GM08714 (cell line): ENCODE measurements around the gene SLC13A5.
"Not testable (repeated sequence)": the region's sequence is repeated elsewhere in the genome, so short reads cannot be mapped to it uniquely, and the experiment has no call there.

Experiments
- H3K4me3 ChIP-seq: fragments of 200-500 bp; sonication (Bioruptor generic); 2 replicates; pipeline ENCODE4 v1.5.1; 2014; ENCODE audit warnings: mild to moderate bottlenecking, low read length, inconsistent platforms
- ZNF274 ChIP-seq: IDR thresholded peaks from 2 replicates; pipeline ENCODE4 v1.6.1; 2012; ENCODE audit warnings: mild to moderate bottlenecking, low read depth, low read length

Gene SLC13A5

DNA sequence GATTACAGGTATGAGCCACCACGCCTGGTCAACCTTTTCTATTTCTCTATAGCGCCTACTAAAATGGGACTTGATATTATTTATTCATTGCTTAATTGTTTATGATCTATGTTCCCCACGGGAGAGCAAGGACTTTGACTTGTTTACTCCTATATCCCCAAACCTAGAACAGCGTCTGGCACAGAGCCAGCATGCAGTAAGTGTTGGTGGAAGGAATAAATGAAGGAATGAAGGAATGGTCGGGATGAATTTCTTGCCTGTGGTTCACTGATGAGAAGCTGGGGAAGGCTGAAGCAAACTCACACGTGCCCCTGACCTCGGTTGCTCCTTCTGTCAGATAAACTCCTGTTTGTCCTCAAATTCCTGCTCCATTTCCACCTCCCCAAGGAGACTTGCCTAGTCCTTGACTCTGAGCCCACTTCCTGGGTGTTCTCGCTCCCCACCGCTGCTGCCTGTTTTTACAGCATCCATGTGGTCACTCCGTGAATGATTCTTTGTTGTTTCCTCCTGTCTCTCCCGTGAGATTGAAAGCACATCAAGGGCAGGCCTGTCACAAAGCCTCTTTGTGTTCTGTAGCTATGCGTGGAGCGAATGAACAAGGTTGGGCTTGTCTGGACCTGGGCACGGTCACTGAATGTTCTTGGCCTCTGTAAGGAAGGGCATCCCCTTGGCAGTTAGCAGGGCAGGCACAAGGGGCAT lies 44.3 kb downstream of the SLC13A5 start:
- H3K4me3 ChIP-seq = no peak overlapping the region
- no peak for TF ChIP-seq ZNF274

DNA sequence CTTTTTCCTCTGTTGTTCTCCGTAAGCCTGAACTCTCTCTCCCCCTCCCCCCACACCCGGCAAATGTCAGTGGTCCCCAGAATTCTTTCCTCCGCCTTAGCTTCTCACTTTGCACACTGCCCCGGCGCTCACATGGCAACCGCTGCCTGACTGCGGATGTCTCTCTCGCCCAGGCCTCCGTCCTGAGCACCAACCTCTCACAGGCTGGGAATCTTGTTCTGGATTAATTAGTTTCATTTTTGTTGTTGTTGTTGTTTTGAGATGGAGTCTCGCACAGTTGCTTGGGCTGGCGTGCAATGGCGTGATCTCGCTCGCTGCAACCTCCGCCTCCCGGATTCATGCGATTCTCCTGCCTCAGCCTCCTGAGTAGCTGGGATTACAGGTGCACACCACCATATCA lies 45.0 kb downstream of the SLC13A5 start:
- no peak overlapping the region for H3K4me3 ChIP-seq
- no peak for TF ChIP-seq ZNF274

DNA sequence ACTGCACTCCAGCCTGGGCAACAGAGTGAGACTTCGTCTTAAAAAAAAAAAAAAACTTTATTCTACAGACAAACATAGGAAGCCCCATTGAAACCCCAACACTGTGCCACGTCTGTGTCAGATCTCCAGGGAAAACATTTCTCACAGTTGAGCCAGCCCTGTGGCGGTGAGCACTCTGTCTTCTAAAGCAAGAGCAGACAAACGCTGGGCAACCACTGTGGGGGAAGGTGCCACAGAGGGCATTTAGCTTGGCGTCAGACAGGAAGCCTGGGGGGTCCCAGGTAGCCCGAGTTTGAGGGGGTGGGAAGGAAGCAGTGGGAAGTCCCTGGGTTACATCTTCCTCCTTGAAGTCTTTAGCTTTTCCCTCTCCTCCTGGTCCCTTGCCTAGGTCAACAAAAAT lies 45.7 kb downstream of the SLC13A5 start:
- no peak for TF ChIP-seq ZNF274
- H3K4me3 ChIP-seq = no peak overlapping the region

DNA sequence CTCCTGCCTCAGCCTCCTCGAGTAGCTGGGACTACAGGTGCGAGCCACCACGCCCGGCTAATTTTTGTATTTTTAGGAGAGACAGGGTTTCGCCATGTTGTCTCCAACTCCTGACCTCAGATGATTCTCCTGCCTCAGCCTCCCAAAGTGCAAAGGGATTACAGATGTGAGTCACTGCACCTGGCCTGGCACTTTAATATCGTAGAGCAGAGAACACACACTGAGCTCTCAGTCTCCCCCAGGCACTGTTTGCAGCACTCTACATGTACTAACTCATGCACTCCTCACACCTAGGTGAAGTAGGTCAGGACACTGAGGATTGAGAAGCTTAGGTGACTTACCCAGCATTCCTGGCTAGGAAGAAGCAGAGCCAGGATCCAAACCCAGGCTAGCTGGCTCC lies 46.6 kb downstream of the SLC13A5 start:
- no peak overlapping the region for H3K4me3 ChIP-seq
- TF ChIP-seq ZNF274 = no peak

DNA sequence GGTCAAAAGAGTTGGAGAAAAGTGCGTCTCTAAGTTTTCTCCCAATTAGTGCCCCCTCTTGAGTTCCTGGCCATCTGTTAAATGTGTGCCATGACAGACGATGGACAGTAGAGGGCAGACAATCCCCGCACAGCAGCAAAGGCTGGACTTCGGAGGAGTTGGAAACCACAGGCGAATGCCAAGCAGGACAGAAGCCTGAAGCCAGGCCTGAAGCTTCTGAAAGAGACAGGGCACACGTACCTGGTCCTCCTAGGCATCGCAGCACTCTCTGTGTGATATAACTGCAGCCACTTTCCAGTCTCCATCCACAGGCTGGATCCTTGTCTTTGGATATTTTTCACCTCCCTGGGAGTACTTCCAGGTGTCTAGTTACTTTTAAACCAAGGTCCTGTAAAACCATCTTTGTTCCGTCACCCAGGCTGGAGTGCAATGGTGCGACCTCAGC lies 47.1 kb downstream of the SLC13A5 start:
- TF ChIP-seq ZNF274 = no peak
- H3K4me3 ChIP-seq = no peak overlapping the region

DNA sequence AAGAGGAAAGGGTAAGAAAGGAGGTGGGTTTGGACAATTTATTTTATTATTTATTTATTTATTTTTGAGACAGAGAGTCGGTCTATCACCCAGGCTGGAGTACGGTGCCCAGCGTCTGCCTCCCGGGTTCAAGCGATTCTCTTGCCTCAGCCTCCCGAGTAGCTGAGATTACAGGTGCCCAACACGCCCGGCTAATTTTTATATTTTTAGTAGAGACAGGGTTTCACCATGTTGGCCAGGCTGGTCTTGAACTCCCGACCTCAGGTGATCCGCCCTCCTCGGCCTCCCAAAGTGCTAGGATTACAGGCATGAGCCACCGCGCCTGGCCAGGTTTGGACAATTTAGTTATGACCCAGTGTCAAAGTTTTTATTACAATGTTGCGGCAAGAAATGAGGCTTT lies 50.0 kb downstream of the SLC13A5 start:
- not testable (repeated sequence) for H3K4me3 ChIP-seq

DNA sequence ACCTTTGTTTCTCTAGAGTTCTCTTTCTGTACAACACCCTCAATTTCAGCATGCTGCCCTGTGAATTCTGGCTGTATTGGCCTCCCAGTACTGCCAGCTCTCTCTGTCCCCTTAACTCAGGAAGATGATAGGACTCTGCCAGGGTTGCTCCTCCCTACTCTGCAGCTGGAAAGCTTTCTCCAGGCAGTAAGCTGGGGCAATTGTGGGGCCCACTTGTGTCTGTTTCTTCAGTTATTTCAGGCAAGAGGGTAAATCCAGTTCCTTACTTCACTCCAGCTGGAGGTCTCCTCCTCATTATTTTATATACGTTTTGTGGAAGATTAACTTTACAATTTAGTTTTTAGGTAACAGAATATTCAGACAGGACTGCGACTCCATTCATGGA lies 51.7 kb downstream of the SLC13A5 start:
- no peak overlapping the region for H3K4me3 ChIP-seq
- no peak for TF ChIP-seq ZNF274

DNA sequence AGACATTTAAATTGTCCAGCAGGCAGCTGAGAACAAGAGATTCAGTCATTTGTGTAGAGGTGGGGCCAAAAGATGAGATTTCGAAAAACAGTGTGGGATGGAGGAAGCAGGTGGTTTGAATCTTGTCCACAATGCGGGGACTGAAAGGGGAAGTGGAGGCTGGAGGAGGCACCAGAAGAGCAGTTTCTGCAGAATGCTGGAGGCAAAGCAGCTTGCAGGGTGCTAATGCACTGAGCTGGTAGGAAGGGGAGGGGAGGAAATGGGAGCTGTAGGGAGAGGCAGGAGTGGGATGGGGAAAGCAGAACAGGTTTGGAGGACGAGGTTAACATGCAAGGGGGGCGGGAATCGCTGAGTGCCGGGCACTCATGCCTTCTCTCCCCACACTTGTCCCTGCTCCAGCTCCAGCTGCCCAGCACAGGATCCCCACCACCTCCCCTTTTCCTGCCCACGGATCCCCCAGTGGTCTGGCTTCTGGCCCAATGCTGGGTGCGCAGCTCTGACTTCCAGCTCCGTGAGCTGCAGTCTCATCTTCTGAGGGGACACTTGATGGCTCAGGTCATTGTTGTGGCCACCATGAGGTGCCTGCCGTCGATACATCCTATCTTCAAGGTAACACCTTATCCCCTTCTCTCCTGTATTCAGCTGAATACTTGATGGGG lies 52.2 kb downstream of the SLC13A5 start:
- H3K4me3 ChIP-seq = peak overlapping the region; percentile 2; the same call in 1 of the 2 replicates
- no peak for TF ChIP-seq ZNF274

DNA sequence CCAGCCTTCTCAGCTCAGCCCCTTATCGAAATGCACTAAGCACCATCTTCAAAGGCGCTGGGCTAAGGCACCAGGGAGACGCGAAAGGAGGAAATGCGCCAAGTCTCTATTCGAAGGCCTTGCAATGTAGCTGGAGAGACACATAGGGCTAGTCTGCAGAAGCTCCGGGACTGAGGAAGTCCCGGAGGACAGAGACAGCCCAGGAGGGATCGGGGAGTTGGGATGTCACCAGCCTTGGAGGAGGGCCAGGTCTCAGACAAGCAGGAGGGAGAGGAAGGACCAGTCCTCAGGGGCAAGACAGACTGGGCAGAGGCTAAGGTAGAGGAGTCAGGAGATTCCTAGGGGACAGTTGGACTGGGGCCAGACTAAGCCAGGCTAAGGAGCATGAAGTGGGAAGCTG lies 53.1 kb downstream of the SLC13A5 start:
- no peak overlapping the region for H3K4me3 ChIP-seq
- TF ChIP-seq ZNF274 = no peak

DNA sequence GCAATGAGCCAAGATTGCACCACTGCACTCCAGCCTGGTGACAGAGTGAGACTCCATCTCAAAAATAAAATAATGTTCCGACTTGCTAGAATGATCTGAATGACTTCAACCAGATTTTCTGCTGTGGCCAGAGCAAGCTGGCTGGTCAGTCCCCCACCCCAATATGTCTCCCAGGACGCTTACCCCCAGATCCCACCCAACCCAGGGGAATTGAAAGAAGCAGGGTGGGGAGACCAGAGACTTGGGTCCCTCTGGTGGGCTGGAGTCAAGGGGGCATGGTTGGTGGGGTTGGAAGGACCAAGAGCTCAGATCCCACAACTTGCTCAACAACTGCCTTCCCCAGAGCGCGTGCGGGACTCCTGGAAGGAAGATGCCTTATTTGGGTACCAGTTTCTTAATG lies 54.8 kb downstream of the SLC13A5 start:
- H3K4me3 ChIP-seq = not testable (repeated sequence)

DNA sequence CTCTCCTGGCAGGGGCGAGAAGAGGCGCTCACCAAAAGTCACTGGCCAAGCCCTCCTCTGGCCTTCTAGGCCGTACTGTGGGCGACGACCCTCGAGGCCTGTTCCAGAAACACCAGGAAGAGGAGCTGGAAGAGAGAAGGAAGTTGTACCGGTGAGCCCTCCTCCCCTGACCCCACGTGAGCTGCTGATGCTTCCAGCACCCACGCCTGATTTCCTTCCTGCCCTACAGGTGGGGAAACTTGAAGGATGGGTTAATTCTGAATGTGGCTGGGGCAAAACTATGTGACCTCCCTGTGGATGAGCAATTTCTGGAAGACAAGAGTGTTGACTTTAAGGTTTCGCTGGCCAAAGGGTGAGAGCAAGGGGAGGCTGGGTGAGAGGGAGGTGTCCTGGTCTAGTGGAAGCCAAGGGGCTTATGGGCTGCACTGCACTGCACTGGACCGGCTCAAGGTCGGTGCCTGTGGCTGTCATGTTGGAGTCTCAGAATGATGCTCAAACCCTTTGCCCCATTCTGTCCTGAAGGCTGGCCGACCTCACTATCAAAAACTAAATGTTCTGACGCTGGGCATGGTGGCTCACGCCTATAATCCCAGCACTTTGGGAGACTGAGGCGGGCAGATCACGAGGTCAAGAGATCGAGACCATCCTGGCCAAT lies 55.4 kb downstream of the SLC13A5 start:
- H3K4me3 ChIP-seq = peak overlapping the region; percentile 55; the same call in 1 of the 2 replicates
- no peak for TF ChIP-seq ZNF274

DNA sequence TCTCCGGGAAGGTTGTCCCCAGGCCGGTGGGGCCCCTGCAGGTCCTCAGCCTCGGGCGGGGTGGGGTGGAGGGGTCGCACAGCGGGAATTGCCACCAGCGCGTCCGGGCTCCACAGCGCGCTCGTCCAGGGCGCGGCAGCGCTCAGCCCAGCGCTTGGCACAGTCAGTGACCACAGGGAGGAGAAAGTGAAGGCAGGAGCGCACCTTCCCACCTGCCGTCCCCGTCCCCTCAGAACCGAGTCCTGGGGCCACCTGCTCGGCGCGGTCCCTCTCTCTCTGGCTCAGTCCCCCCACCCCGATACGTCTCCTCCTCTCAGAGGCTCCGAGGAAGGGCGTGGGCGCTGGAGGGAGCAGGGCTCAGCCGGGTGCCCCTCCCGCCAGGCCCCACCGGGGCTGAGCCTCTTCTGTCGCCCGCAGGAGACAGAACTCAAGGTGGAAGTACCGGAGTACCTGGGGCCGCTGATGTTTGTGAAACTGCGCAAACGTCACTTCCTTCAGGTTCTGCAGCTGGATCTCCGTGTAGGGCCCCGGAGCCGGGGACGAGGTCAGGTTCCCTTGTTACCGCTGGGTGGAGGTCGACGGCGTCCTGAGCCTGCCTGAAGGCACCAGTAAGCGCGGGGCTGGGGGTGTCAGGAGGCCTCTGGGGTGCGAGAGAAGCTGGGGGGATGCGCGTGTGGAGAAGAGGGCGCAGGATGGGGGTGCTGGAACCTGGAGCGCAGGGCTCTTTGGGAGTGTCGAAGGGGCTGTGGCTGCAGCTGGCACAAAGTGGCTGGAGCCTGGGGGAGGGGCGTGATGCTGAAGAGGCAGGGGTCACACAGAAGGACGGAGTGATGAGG lies 56.2 kb downstream of the SLC13A5 start:
- H3K4me3 ChIP-seq = peak overlapping the region; percentile 55; the same call in 1 of the 2 replicates

DNA sequence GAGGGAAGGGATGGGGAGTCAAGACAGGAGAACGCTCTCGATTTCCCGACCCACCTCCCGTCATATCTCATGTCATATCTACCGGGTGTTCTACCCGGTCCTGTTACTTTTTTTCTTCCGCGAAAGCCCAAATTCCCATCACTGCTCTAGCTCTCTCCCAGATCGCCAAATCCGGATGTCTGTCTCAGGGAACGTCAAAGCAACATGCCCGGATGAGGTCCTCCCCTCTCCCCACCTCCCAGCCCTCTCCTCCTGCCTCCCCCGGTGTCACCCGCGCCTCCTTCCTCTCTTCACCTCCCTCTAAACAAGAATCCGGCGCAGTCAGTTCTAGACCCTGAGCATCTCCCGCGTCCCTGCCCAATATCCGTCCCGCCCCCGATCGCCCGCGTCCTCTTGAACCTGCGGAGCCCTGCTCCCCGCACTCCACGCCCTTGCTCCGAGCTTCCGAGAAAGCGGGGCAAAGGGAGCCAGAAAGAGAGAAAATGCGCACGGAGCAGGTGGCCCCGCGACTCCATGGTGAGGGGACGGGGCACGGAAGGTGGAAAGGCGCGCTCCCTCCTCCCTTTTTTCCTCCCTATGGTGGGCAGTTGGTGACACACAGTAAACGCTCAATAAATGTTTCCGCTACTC lies 57.3 kb downstream of the SLC13A5 start:
- not testable (repeated sequence) for H3K4me3 ChIP-seq

DNA sequence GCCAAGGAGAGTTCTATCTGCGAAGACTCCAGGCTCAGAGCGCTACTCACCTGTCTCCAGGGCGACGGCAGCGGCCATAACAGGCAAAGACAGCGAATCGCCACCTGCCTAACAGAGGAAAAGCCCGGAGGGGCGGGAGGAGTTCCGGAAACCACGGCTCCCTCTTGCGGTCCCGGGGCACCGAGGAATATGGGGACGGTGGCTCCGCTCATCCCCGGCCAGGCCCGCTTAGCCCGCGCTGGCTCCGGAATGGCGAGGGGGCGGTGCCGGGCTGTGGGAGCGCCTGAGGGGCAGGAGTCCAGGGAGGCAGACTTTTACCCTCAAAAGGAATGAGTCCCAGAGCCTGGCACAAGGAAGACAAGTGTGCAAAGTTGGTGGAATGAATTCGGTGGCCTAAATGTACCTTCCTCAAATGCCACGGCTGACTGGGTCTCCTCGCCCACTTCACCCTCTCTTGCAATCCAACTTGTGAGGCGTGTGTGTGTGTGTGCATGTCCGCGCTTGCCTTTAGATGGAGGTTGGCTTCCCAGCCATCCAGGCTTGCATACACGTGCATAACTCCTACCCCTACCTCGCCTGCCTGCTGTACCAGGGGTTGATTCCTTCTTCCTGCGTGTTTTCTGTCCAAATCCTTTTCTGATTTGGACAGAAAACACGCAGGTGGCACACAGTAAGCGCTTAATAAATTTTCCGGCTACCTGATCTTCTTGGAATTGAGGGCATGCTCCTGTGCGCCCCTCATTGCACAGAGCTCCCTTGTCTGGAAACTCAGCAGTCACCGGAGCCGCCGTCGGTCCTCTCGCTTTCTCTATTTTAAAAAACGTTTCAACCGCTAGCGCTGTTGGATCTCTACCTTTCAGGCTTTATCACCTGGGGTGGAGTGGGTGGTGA lies 58.1 kb downstream of the SLC13A5 start:
- H3K4me3 ChIP-seq = no peak overlapping the region
- no peak for TF ChIP-seq ZNF274
